Measurements from ENCODE around the gene FOXN1. TPM values are rescaled to one million over a fixed set of nuclear protein-coding genes. Genes with fewer than 3 reads are reported as not detected.

Gene FOXN1
- total RNA-seq, 1 experiment from 2014 or later = not detected

DNA sequence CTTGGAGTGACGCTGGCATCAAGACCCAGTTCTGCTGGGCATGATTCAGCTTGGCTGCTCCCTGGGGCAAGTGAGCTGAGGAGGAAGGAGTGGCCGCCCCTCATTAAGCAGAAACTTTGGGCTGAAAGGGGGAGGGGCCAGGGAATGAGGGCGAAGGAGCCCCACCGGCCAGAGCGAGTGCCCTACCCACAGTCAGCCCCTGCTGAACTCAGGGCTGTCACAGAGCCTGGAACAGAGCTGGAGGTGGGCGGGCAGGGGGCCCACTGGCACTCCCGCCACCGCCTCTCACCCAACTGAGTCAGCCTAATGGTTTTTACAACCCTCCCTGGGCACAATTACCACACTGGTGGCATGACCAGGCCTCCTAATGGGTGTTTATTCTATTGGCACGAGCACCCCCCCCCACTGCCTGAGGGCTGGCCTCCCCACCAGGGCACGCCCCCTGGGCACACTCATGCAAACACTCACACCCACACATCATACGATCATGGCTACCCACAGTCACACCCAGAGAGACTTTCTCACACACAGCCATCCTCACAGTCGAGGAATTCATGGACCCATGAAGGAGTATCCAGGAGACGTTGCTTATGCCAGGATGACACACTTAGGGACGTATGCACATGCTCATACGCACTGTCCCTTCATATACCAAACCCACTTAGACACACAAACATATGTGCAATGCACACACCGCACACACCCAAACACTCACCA, 27.1 kb downstream of the FOXN1 start:
- H3K4me3 ChIP-seq (ENCODE audit: insufficient read depth, low read depth, low read length) = no peak overlapping the region
- DNase-seq = peak; percentile 82
- H3K27me3 ChIP-seq (ENCODE audit: control insufficient read depth, insufficient read depth, low read length) = no peaks in the 10 kb centered on the region
- no peaks in the 10 kb centered on the region for H3K36me3 ChIP-seq (replicated peaks; ENCODE audit: control insufficient read depth, insufficient read depth, low read length)

GRCh38 chr17:28534740-28535375, 28.7 kb downstream of the FOXN1 start:
- DNase-seq = no peak
- Histone ChIP-seq H3K27me3 (ENCODE audit: control insufficient read depth, insufficient read depth, low read length) (no peaks in the 10 kb centered on the region), H3K36me3 (replicated peaks; ENCODE audit: control insufficient read depth, insufficient read depth, low read length) (no peaks in the 10 kb centered on the region), H3K4me3 (ENCODE audit: insufficient read depth, low read depth, low read length) (no peak overlapping the region)

DNA sequence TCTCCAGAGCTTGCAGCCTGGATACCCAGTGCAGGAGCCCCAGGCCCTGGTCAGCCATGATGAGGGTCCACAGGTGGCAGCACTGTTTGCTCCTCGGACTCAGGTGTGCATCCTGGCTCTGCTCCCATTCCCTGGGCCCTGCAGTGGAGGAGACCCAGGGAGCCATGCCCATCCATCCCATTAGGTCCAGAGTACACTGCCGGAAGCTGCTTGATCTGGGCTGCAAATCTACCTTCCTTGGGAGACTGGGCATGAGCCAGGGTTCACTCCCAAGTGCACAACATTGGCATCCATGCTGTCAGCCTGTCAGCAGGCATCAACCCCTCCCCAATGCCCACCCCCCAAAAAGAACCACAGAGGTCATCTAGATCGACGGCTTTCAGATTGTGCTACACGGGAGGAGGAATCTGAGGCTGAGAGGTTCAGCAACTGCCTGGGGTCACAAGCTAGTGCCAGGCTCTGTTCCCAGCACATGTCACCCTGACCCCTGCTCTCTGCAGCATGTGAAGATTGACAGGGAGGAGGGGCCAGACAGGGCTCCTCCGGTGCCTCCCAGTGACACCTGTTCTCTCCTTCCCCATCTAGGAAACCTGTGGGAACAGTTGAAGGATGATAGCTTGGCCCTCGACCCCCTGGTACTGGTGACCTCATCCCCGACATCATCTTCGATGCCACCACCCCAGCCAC, 30.5 kb downstream of the FOXN1 start:
- no peaks in the 10 kb centered on the region for H3K36me3 ChIP-seq (replicated peaks; ENCODE audit: control insufficient read depth, insufficient read depth, low read length)
- no peaks in the 10 kb centered on the region for H3K27me3 ChIP-seq (ENCODE audit: control insufficient read depth, insufficient read depth, low read length)
- H3K4me3 ChIP-seq (ENCODE audit: insufficient read depth, low read depth, low read length) = no peak overlapping the region
- peak; percentile 38 for DNase-seq

DNA sequence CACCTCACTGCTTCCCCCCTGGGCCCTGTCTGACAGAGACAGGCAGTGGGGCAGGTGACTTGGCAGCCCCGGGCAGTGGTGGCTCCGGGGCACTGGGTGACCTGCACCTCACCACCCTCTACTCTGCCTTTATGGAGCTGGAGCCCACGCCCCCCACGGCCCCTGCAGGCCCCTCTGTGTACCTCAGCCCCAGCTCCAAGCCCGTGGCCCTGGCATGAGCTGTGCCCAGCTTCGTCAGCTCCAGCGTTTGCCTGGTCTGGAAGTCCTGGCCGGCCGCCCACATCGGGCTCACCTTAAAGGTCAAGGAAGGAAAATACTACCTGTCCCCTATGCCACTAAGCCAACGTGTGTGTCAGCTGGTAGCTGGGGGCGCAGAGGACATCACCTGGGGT, 31.1 kb downstream of the FOXN1 start:
- Histone ChIP-seq H3K27me3 (ENCODE audit: control insufficient read depth, insufficient read depth, low read length) (no peaks in the 10 kb centered on the region), H3K36me3 (replicated peaks; ENCODE audit: control insufficient read depth, insufficient read depth, low read length) (no peaks in the 10 kb centered on the region), H3K4me3 (ENCODE audit: insufficient read depth, low read depth, low read length) (no peak overlapping the region)
- peak; percentile 50 for DNase-seq

- DNase-seq = no peak
- Histone ChIP-seq H3K27me3 (ENCODE audit: control insufficient read depth, insufficient read depth, low read length) (no peaks in the 10 kb centered on the region), H3K36me3 (replicated peaks; ENCODE audit: control insufficient read depth, insufficient read depth, low read length) (no peaks in the 10 kb centered on the region), H3K4me3 (ENCODE audit: insufficient read depth, low read depth, low read length) (no peak overlapping the region)
Observed at GRCh38 chr17:28538296-28538895, 32.2 kb downstream of the FOXN1 start.

DNA sequence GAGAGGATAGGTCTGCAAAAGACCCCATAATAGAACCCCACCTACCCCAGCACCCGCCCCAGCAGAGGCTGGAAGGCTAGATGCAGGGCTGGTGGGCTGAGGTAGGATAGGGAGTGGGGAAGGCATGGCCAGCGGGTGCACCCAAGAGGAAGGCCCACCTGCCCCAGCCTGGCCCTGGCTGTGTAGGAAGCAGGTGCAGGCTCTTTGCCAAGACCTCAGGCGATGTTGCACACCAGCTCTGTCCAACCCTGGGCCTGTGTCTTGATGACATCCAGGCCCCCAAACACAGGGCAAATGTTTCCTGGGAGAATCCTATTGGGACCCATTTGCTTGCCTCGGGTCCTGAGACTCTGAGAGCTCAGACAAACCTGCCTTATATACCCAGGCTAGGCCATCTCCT, 34.1 kb downstream of the FOXN1 start:
- Histone ChIP-seq H3K36me3 (replicated peaks; ENCODE audit: control insufficient read depth, insufficient read depth, low read length) (no peaks in the 10 kb centered on the region), H3K4me3 (ENCODE audit: insufficient read depth, low read depth, low read length) (no peak overlapping the region), H3K27me3 (ENCODE audit: control insufficient read depth, insufficient read depth, low read length) (no peaks in the 10 kb centered on the region)
- peak; percentile 32 for DNase-seq

GRCh38 chr17:28541439-28541838, 35.3 kb downstream of the FOXN1 start:
- Histone ChIP-seq H3K36me3 (replicated peaks; ENCODE audit: control insufficient read depth, insufficient read depth, low read length) (0 out of 2 replicates have a peak, but pooled peaks cover under 1% of the 10 kb centered on the region), H3K27me3 (ENCODE audit: control insufficient read depth, insufficient read depth, low read length) (no peaks in the 10 kb centered on the region), H3K4me3 (ENCODE audit: insufficient read depth, low read depth, low read length) (no peak overlapping the region)
- DNase-seq = no peak

DNA sequence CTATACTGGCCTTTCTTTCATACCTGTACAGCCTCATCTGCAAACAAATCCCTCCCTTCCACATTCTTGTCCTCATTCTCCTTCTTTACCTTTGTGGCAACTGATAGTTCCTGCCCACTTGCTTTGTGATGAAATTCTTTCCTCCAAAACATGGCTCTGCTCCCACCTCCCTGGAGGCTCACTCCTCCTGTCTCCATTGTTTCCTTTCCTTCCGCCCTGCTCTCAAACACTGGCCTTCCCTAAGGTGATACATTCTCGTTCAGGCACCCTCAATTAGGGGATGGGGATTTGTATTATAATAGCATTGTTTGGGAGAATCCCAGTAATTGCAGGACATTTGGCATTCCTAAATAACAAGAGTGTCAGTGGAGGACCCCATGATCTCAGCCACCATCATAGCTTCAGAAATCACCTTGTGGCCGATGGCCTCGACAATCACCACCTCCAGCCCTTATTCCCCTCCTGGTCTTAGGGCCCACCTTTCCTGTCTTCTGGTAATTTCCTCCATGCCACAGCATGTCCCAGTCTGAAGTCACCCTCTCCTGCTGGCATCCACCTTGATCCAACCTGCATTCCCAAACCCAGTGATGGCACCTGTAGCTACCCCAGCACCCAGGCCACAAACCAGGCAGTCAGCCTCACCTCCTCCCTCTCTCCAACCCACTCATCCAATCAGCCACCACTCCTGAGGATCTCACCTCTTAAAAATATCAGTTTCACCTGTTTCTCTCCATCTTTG, 38.4 kb downstream of the FOXN1 start:
- Histone ChIP-seq H3K36me3 (replicated peaks; ENCODE audit: control insufficient read depth, insufficient read depth, low read length) (peaks cover 4% of the 10 kb centered on the region), H3K27me3 (ENCODE audit: control insufficient read depth, insufficient read depth, low read length) (no peaks in the 10 kb centered on the region), H3K4me3 (ENCODE audit: insufficient read depth, low read depth, low read length) (no peak overlapping the region)
- peak; percentile 43 for DNase-seq

DNA sequence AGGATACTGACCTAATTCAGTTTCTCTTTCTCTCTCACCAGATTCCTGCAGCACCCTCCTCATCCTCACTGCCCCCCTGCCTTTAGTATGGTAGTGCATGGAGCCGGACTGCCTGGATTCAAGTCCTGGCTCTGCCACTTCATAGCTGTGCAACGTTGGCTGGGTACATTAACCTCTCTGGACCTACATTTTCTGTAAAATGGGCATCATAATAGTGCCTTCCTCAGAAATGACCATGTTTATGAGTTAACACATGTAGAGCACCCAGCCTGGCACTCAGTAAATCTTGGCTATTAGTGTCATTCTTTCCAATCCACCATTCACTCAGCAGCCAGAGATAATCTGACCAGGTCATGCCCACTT, 39.0 kb downstream of the FOXN1 start:
- H3K4me3 ChIP-seq (ENCODE audit: insufficient read depth, low read depth, low read length) = no peak overlapping the region
- no peaks in the 10 kb centered on the region for H3K27me3 ChIP-seq (ENCODE audit: control insufficient read depth, insufficient read depth, low read length)
- H3K36me3 ChIP-seq (replicated peaks; ENCODE audit: control insufficient read depth, insufficient read depth, low read length) = peaks cover 4% of the 10 kb centered on the region
- DNase-seq = no peak

- DNase-seq = peak; percentile 32
- H3K4me3 ChIP-seq (ENCODE audit: insufficient read depth, low read depth, low read length) = no peak overlapping the region
- peaks cover 4% of the 10 kb centered on the region for H3K36me3 ChIP-seq (replicated peaks; ENCODE audit: control insufficient read depth, insufficient read depth, low read length)
- H3K27me3 ChIP-seq (ENCODE audit: control insufficient read depth, insufficient read depth, low read length) = no peaks in the 10 kb centered on the region
Observed at GRCh38 chr17:28545787-28546415, 39.8 kb downstream of the FOXN1 start.

- Histone ChIP-seq H3K27me3 (ENCODE audit: control insufficient read depth, insufficient read depth, low read length) (peaks cover 2% of the 10 kb centered on the region), H3K36me3 (replicated peaks; ENCODE audit: control insufficient read depth, insufficient read depth, low read length) (peaks cover 4% of the 10 kb centered on the region), H3K4me3 (ENCODE audit: insufficient read depth, low read depth, low read length) (no peak overlapping the region)
- no peak for DNase-seq
Observed at GRCh38 chr17:28547096-28547622, 41.0 kb downstream of the FOXN1 start.

- no peak overlapping the region for H3K4me3 ChIP-seq (ENCODE audit: insufficient read depth, low read depth, low read length)
- H3K27me3 ChIP-seq (ENCODE audit: control insufficient read depth, insufficient read depth, low read length) = peaks cover 2% of the 10 kb centered on the region
- peak; percentile 95 for DNase-seq
Observed at GRCh38 chr17:28547623-28548416, 41.7 kb downstream of the FOXN1 start.

DNA sequence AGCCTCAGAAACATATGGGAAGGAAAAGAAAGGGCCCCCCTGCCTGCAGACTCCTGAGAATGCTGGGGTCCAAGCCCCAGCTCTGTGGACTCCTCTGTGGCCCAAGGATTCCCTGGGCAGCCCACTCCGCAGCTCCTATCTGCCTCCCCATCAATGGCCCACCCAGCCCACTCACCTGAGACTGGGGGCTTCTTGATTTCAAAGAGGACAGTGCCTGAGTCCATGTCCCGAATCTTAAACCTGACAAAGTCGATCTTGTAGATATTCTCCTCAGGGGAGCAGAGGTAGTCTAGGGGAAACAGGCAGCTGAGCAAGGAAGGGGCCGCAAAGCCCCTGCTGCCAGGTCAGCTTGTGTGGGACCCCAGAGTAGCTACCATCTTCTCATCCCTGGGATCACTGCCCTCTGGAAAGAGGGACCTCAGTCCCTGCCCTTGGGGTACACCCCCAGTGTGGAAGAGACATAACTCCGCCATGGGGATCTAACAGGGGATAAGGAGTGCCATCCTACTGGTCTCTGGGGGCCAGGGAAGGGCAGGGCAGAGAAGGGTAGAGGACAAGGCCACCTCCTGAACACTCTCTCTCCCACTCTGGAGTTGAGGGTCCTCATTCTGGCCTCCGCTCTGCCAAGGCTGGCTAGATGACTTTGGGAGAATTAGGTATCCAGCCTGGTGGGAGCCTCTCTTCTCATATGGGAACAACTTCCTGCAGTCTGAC, 42.4 kb downstream of the FOXN1 start:
- Histone ChIP-seq H3K27me3 (ENCODE audit: control insufficient read depth, insufficient read depth, low read length) (peaks cover 2% of the 10 kb centered on the region), H3K4me3 (ENCODE audit: insufficient read depth, low read depth, low read length) (no peak overlapping the region), H3K36me3 (replicated peaks; ENCODE audit: control insufficient read depth, insufficient read depth, low read length) (peaks cover 4% of the 10 kb centered on the region)
- no peak for DNase-seq

More at GRCh38 chr17:28547623-28548416, 41.7 kb downstream of the FOXN1 start:
- H3K36me3 ChIP-seq (replicated peaks; ENCODE audit: control insufficient read depth, insufficient read depth, low read length) = peaks cover 4% of the 10 kb centered on the region

All from H7 (cell line).